HPDE6-E6E7 (cell line): ENCODE measurements around the gene UGT3A2.

Source experiments
- DNase-seq: peaks from one replicate; pipeline ENCODE4 v3.0.0; 2011; ENCODE audit warnings: missing footprints; ENCODE audit errors: extremely low spot score

Gene UGT3A2

DNA sequence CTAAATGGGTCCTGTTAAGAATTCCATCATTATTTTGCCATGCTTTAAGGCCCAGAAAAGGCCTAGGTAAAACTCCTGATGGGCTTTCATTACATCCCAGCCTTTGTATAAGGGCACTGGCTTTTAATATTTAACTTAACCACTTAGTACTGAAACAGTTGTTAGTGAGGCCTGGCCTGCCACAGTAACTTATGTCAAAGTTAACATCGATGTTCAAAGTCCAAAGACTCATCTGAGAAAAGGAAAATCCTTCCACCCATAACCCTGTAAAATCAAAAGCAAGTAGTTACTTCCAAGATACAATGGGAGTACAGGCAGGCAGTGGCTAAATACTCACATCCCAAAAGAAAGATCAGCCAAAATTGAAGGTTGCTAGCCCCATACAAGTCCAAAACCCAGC, 60.5 kb downstream of the UGT3A2 start:
- no peak for DNase-seq

DNA sequence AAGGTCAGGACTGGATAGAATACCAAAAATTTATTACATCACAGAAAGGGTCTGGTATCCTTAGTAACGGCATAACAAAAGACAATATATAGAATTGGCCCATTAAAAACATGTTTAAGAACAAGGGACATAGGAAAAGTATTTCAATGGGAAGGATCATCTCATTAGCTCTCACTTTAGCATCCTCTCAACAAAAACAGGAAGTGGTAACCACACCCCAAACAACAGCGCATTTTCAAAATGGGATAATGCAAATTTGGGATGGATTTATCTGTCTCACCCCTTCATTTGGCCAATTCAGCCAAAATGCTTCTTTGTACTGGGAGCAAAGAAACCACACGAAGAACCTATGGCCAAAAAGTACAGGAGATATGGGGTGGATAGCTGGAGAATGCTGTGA, 65.7 kb downstream of the UGT3A2 start:
- DNase-seq: no peak

DNA sequence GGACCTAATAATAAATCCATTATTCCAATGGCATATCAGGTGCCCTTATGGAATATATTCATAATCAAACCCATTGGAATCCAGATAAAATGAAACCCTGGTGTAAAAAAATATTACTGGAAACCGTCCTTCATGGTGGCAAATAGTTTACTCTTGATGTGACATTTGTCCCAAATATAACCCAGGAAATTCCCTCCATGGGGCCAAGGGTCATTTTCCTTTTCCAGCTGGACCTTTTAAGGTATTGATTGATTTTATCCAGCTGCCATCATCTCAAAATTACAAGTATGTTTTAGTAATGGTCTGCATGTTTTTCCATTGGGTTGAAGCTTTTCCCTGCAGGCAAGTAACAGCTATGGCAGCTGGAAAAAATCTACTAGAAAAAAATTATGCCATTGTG, 67.1 kb downstream of the UGT3A2 start:
- no peak for DNase-seq

DNA sequence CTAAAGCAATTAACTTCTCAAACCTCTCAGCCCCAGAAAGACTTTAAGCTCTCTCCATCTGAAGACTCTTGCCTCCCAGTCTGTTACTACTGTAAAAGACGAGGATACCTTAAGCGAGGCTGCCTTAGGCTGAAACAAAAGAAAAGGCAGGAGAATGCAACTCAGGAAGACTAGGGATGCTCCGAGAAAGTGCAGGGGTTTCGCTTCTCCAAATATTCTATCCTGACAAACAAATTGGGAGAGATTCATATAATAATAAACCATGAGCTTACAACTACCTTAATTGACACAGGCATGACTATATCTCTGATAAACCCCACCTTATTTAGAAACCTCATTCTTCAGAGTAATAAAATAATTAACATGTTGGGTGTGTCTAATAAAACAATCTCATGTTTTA, 70.6 kb downstream of the UGT3A2 start:
- DNase-seq: no peak

DNA sequence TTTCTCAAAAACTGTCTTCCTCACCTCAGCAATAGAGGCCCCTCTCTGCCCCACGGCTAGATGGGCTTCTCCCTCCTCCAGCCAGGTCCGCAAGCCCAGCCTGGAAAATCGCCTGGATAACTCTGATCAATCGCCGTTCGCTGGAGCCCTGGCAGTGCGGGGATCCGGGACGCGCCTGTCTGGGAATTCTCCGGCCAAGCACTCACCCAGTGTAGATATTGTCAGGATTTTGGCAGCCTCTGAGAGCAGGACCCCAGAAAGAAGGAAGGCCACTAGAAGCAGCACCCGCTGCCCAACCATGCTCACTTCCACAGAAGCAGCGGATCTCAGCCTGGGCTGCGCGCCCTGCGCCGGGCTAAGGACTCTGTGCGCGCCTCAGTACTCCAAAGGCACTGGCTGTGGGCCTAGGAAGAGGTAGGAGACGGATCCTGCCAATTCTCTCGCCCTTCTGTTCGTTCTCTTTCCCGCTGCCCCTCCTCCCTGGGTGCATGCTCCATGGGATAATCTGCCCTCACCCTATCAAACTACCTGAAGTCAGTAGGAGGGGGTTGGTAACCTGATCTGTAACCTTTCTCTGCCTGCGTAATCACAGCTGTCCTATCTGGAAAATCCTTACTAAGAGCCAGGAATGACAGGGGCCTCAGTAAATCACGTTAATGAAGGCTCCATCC, 75.6 kb downstream of the UGT3A2 start, which contains the start of gene UGT3A1:
TSS of gene UGT3A1 (minus strand) at position 450 of the 671 bp plus-strand sequence. CDS start at position 300, 150 bp downstream.
- no peak for DNase-seq

GRCh38 chr5:35990520-35990919, 76.2 kb downstream of the UGT3A2 start:
- no peak for DNase-seq

GRCh38 chr5:35988529-35988928, 78.2 kb downstream of the UGT3A2 start:
- DNase-seq: no peak

GRCh38 chr5:35987776-35988175, 78.9 kb downstream of the UGT3A2 start:
- DNase-seq: no peak
